CD14-positive monocyte (primary cell): Measurements from ENCODE around the gene ANKRD65. TPM values are rescaled to one million over a fixed set of nuclear protein-coding genes. Genes with fewer than 3 reads are reported as not detected.

ENCODE experiments used
- DNase-seq, 3 donors: peaks; one replicate each; pipeline ENCODE4 v3.0.0-alpha.2; 2011 to 2022
- H2AFZ ChIP-seq: 2 replicates; pipeline ENCODE4 v1.6.0; 2012; ENCODE audit warnings: mild to moderate bottlenecking, low read depth, low read length, inconsistent platforms; ENCODE audit not compliant: insufficient read depth, poor library complexity, severe bottlenecking
- H3K27ac ChIP-seq, 2 donors: 1 replicate in 1 of 2; 2 replicates in 1 of 2; pipeline ENCODE4 v1.5.1; 2012 to 2013; ENCODE audit warnings: low read length in 2 of 2, control low read depth in 1 of 2, inconsistent platforms in 1 of 2, low read depth in 1 of 2, mild to moderate bottlenecking in 1 of 2
- H3K27me3 ChIP-seq, 2 donors: one replicate each; pipeline versions ENCODE4 v1.6.0 to v1.6.1; 2011 to 2013; ENCODE audit warnings: low read length in 2 of 2; ENCODE audit not compliant: control insufficient read depth in 2 of 2, insufficient read depth in 2 of 2
- H3K36me3 ChIP-seq, 2 donors: replicated peaks in 1 of 2; 1 replicate in 1 of 2; 2 replicates in 1 of 2; pipeline versions ENCODE4 v1.5.1 to v1.6.1; 2012 to 2013; ENCODE audit warnings: low read length in 2 of 2, control low read depth in 1 of 2, inconsistent platforms in 1 of 2, mild to moderate bottlenecking in 1 of 2; ENCODE audit not compliant: insufficient read depth in 2 of 2, control insufficient read depth in 1 of 2
- H3K4me1 ChIP-seq, 2 donors: 1 replicate in 1 of 2; 2 replicates in 1 of 2; pipeline versions ENCODE4 v1.5.1 to v1.6.1; 2012 to 2013; ENCODE audit warnings: low read length in 2 of 2, control low read depth in 1 of 2, inconsistent platforms in 1 of 2, mild to moderate bottlenecking in 1 of 2, moderate library complexity in 1 of 2; ENCODE audit not compliant: insufficient read depth in 2 of 2, control insufficient read depth in 1 of 2
- H3K4me2 ChIP-seq: replicated peaks from 2 replicates; pipeline ENCODE3; 2012; ENCODE audit warnings: low read length, moderate library complexity, mild to moderate bottlenecking; ENCODE audit not compliant: poor library complexity, severe bottlenecking; ENCODE audit errors: extremely low read depth
- H3K4me3 ChIP-seq, 3 experiments: fragments of 200-600 bp in 1 of 3; sonication (generic) in 1 of 3; replicated peaks in 1 of 3; 1 replicate in 2 of 3; 2 replicates in 1 of 3; pipeline ENCODE4 v1.5.1; 2011 to 2013; ENCODE audit warnings: low read length in 3 of 3, mild to moderate bottlenecking in 3 of 3, control low read depth in 2 of 3, low read depth in 2 of 3, inconsistent platforms in 1 of 3, moderate library complexity in 1 of 3
- H3K79me2 ChIP-seq: 2 replicates; pipeline ENCODE4 v1.6.0; 2012; ENCODE audit warnings: mild to moderate bottlenecking, control low read depth, inconsistent platforms, low read length, moderate library complexity; ENCODE audit not compliant: insufficient read depth
- H3K9ac ChIP-seq: 2 replicates; pipeline ENCODE4 v1.6.0; 2017; ENCODE audit warnings: low read length, mild to moderate bottlenecking; ENCODE audit not compliant: insufficient read depth, poor library complexity, severe bottlenecking
- H3K9me3 ChIP-seq, 2 donors: replicated peaks in 1 of 2; 1 replicate in 1 of 2; 2 replicates in 1 of 2; pipeline versions ENCODE4 v1.5.1 to v1.6.1; 2012 to 2013; ENCODE audit warnings: low read length in 2 of 2, control low read depth in 1 of 2; ENCODE audit not compliant: control insufficient read depth in 1 of 2, insufficient read depth in 1 of 2
- H4K20me1 ChIP-seq: 2 replicates; pipeline ENCODE4 v1.6.0; 2012; ENCODE audit warnings: mild to moderate bottlenecking, low read length, control low read depth, moderate library complexity; ENCODE audit not compliant: insufficient read depth
- H3K27ac Mint-ChIP-seq, 7 donors: one replicate each; pipeline ENCODE4 v1.8.0; 2020; ENCODE audit warnings: mild to moderate bottlenecking in 7 of 7, mixed read lengths in 7 of 7, moderate library complexity in 6 of 7, inconsistent platforms in 2 of 7
- H3K27me3 Mint-ChIP-seq, 3 donors: one replicate each; pipeline ENCODE4 v1.8.0; 2021 to 2022; ENCODE audit warnings: low read depth in 3 of 3, mild to moderate bottlenecking in 3 of 3, mixed read lengths in 3 of 3, moderate library complexity in 3 of 3, inconsistent platforms in 1 of 3
- H3K36me3 Mint-ChIP-seq, 2 donors: one replicate each; pipeline ENCODE4 v1.8.0; 2020; ENCODE audit warnings: mixed read lengths in 2 of 2, inconsistent platforms in 1 of 2, mild to moderate bottlenecking in 1 of 2
- H3K4me1 Mint-ChIP-seq: one replicate; pipeline ENCODE4 v1.8.0; 2020; ENCODE audit warnings: mild to moderate bottlenecking, mixed read lengths
- H3K4me3 Mint-ChIP-seq, 2 donors: one replicate each; pipeline ENCODE4 v1.8.0; 2020; ENCODE audit warnings: mild to moderate bottlenecking in 2 of 2, mixed read lengths in 2 of 2, moderate library complexity in 1 of 2
- H3K9me3 Mint-ChIP-seq, 7 donors: one replicate each; pipeline ENCODE4 v1.8.0; 2020 to 2022; ENCODE audit warnings: mixed read lengths in 7 of 7, mild to moderate bottlenecking in 6 of 7, moderate library complexity in 6 of 7, inconsistent platforms in 2 of 7
- CTCF ChIP-seq: fragments of 200-600 bp; IDR thresholded peaks from one replicate; pipeline ENCODE4 v1.8.0; 2022; ENCODE audit warnings: antibody characterized with exemption, mild to moderate bottlenecking
- WGBS: methylation state at CpG from one replicate; pipeline ENCODE4 v1.1.5; 2013; ENCODE audit warnings: missing lambda C conversion rate; ENCODE audit not compliant: insufficient coverage; 5-methylcytosine and 5-hydroxymethylcytosine counted together
- intact Hi-C, 2 donors: fragments of 100-400 bp; cut with micrococcal nuclease; formaldehyde crosslinking; loops; one replicate each; pipeline versions ENCODE4 v1.15.0 to v1.15.1; 2023
- polyA plus RNA-seq, 3 donors: library from polyadenylated mRNA; depleted of rRNA in 1 of 3; unstranded in 2 of 3; stranded (reverse) in 1 of 3; fragments of 300-500 nt in 2 of 3; fragments of >200 nt in 1 of 3; fragmentation: Illumina TruSeq in 2 of 3; gene quantifications; 1 replicate in 2 of 3; 2 replicates in 1 of 3; pipeline ENCODE4 v1.2.3, GENCODE V29; 2012 to 2021

The ANKRD65 gene
- polyA plus RNA-seq, 3 donors = 0.04 TPM; not detected in 2

GRCh38 chr1:1377540-1378205 lies 43.4 kb downstream of the ANKRD65 start:
- H3K4me2 ChIP-seq = no peak overlapping the region
- H3K9ac ChIP-seq = no peak overlapping the region

More at GRCh38 chr1:1377540-1378205, 43.4 kb downstream of the ANKRD65 start:
- H3K4me1 ChIP-seq = peaks cover 16 to 25% of the 10 kb centered on the region in 2 donors
- H3K79me2 ChIP-seq = peaks cover 26% of the 10 kb centered on the region
- Mint-ChIP-seq H3K4me1 (peaks cover 15% of the 10 kb centered on the region), H3K9me3 (no peaks in the 10 kb centered on the region), H3K27me3 (no peaks in the 10 kb centered on the region), H3K27ac (peak overlapping the region in 1 of 7 donors; percentile 60), H3K4me3 (no peak overlapping the region), H3K36me3 (peaks cover 14 to 21% of the 10 kb centered on the region in 2 donors)
- H3K27me3 ChIP-seq = no peaks in the 10 kb centered on the region
- no peak overlapping the region for H3K27ac ChIP-seq
- peaks cover 6% of the 10 kb centered on the region for H4K20me1 ChIP-seq
- 93% methylated on average over 8 of the region's 16 CpGs for WGBS
- DNase-seq = no peak
- no peak overlapping the region for H3K4me3 ChIP-seq
- TF ChIP-seq CTCF = no peak
- no peak overlapping the region for H2AFZ ChIP-seq
- intact Hi-C loops = loop anchor here in 1 of 2 donors (5.0 to 10.0 kb wide), 3 partner anchors 70 to 363 kb away; partner anchors contain the start of genes ACAP3, C1orf159, ISG15 and PUSL1
- H3K36me3 ChIP-seq = peaks cover 3 to 21% of the 10 kb centered on the region in 2 donors
- no peaks in the 10 kb centered on the region for H3K9me3 ChIP-seq
